Upper lobe of right lung (tissue), 1 donor: Measurements from ENCODE around the gene WNT2B. TPM values are rescaled to one million over a fixed set of nuclear protein-coding genes. Genes with fewer than 3 reads are reported as not detected.
"Not testable (repeated sequence)": the region's sequence is repeated elsewhere in the genome, so short reads cannot be mapped to it uniquely, and the experiment has no call there.

Source experiments
- ATAC-seq: fragments of 200-7000 bp; cut with Tn5 transposase; one replicate; pipeline ENCODE4 v1.9.1; 2020; ENCODE audit warnings: mild to moderate bottlenecking, moderate library complexity
- DNase-seq: peaks from one replicate; pipeline ENCODE4 v3.0.0-alpha.2; 2020
- H3K27ac ChIP-seq: fragments of 200-600 bp; one replicate; pipeline ENCODE4 v1.8.0; 2022
- H3K27me3 ChIP-seq: fragments of 200-600 bp; one replicate; pipeline ENCODE4 v1.8.0; 2022; ENCODE audit warnings: mild to moderate bottlenecking
- H3K36me3 ChIP-seq: fragments of 200-600 bp; one replicate; pipeline ENCODE4 v1.8.0; 2022
- H3K4me1 ChIP-seq: fragments of 200-600 bp; one replicate; pipeline ENCODE4 v1.8.0; 2022
- H3K4me3 ChIP-seq: fragments of 200-600 bp; one replicate; pipeline ENCODE4 v1.8.0; 2022; ENCODE audit warnings: mild to moderate bottlenecking
- H3K9me3 ChIP-seq: fragments of 200-600 bp; one replicate; pipeline ENCODE4 v1.8.0; 2022
- CTCF ChIP-seq: fragments of 200-600 bp; IDR thresholded peaks from one replicate; pipeline ENCODE4 v1.8.0; 2022; ENCODE audit warnings: antibody characterized with exemption
- intact Hi-C: fragments of 100-400 bp; cut with DNase I; formaldehyde crosslinking; loops from one replicate; pipeline ENCODE4 v1.11.0; 2022
- total RNA-seq: library from RNA; stranded (reverse); fragmentation: NEBNext Ultra II Directional; extraction: Animal tissue kit (Norgen Biotek cat#: 25700); gene quantifications from one replicate; pipeline ENCODE4 v1.2.1, GENCODE V29; 2021
- donor health status: DM: no; HTN: yes; CAD: no; lungs with severe emphysema.

WNT2B gene
- total RNA-seq, 1 donor from 2014 or later = 8.5 TPM

GRCh38 chr1:112465122-112465521 is 43.6 kb upstream of the WNT2B start:
- no peak for TF ChIP-seq CTCF
- H3K27me3 ChIP-seq = no peaks in the 10 kb centered on the region
- no peak for ATAC-seq
- H3K4me3 ChIP-seq = no peak overlapping the region
- DNase-seq = no peak
- H3K27ac ChIP-seq = peak overlapping the region; percentile 59
- H3K4me1 ChIP-seq = peaks cover 23% of the 10 kb centered on the region
- no peaks in the 10 kb centered on the region for H3K36me3 ChIP-seq
- H3K9me3 ChIP-seq = no peaks in the 10 kb centered on the region
- intact Hi-C loops = no loop called here

GRCh38 chr1:112466078-112466660 is 42.6 kb upstream of the WNT2B start:
- ATAC-seq (peak; percentile 95), DNase-seq (peak; percentile 97)
- H3K9me3 ChIP-seq = no peaks in the 10 kb centered on the region
- H3K4me1 ChIP-seq = peaks cover 20% of the 10 kb centered on the region
- intact Hi-C loops = no loop called here
- H3K27me3 ChIP-seq = no peaks in the 10 kb centered on the region
- H3K27ac ChIP-seq = peak overlapping the region; percentile 59
- TF ChIP-seq CTCF = peak; percentile 85
- no peaks in the 10 kb centered on the region for H3K36me3 ChIP-seq
- H3K4me3 ChIP-seq = peak overlapping the region; percentile 41

DNA sequence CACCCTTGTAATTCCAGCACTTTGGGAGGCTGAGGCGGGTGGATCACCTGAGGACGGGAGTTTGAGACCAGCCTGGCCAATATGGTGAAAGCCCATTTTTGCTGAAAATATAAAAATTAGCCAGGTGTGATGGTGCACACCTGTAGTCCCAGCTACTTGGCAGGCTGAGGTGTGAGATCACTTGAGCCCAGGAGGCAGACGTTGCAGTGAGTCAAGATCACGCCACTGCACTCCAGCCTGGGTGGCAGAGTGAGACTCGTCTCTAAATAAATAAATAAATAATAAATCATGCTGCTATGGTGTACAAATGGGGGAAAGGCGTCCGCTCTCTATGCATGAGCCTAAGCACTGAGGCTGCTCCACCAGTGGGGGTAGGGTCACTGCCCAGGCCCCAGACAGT is 38.4 kb upstream of the WNT2B start:
- H3K4me1 ChIP-seq = peaks cover 12% of the 10 kb centered on the region
- H3K36me3 ChIP-seq, H3K27me3 ChIP-seq, ATAC-seq, H3K4me3 ChIP-seq, H3K9me3 ChIP-seq, intact Hi-C loops, H3K27ac ChIP-seq, DNase-seq: not testable (repeated sequence)

- no peak for ATAC-seq
- Histone ChIP-seq H3K4me3 (no peak overlapping the region), H3K9me3 (no peaks in the 10 kb centered on the region), H3K27me3 (no peaks in the 10 kb centered on the region), H3K27ac (no peak overlapping the region), H3K4me1 (peaks cover 7% of the 10 kb centered on the region), H3K36me3 (no peaks in the 10 kb centered on the region)
- intact Hi-C loops = no loop called here
- no peak for TF ChIP-seq CTCF
- DNase-seq = no peak
Measured at GRCh38 chr1:112470966-112471365, 37.8 kb upstream of the WNT2B start.

DNA sequence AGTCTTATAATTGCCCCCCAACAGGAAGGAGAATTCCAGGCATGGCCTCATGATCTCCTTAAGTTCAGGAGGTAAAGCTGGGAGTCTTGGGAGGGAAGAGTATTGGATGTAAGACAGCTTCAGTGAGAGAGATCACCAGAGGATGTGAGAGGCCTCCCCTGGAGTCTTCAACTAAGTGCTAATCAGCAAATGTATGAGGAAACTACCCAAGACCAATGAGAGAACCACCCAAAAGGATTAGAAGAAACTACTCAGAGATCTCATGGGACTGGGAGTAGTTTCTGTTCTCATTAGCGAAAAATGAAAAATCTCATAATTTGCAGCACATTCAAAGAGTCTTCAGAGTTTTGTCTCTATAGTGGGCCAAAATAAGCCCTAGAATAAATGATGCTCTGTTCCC is 36.6 kb upstream of the WNT2B start:
- Histone ChIP-seq H3K4me1 (no peaks in the 10 kb centered on the region), H3K36me3 (no peaks in the 10 kb centered on the region), H3K4me3 (no peak overlapping the region), H3K9me3 (no peaks in the 10 kb centered on the region), H3K27ac (no peak overlapping the region), H3K27me3 (no peaks in the 10 kb centered on the region)
- ATAC-seq (no peak), DNase-seq (no peak)
- no peak for TF ChIP-seq CTCF
- intact Hi-C loops = no loop called here

DNA sequence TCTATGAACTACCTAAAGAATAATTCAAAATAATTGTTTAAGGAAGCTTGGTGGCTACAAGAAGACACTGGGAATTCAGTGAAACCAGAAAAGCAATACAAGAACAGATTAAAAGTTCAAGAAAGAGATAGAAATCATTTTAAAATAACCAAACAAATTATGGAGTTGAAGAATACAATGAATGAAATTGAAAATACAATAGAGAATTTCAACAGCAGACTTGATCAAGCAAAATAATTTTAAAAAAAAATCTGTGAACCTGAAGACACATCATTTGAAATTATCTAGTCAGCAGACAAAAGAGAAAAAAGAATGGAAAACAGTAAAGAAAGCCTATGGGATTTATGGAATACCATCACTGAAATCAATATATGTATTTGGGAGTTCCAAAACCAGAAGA is 31.2 kb upstream of the WNT2B start:
- TF ChIP-seq CTCF = no peak
- ATAC-seq = no peak
- Histone ChIP-seq H3K36me3 (no peaks in the 10 kb centered on the region), H3K9me3 (no peaks in the 10 kb centered on the region), H3K4me1 (no peaks in the 10 kb centered on the region), H3K27me3 (no peaks in the 10 kb centered on the region), H3K27ac (no peak overlapping the region), H3K4me3 (no peak overlapping the region)
- DNase-seq = no peak
- intact Hi-C loops = no loop called here
